Left lung (tissue), 10 donors: ENCODE measurements around the gene RBMX2. TPM values are rescaled to one million over a fixed set of nuclear protein-coding genes. Genes with fewer than 3 reads are reported as not detected.

Experiments
- ATAC-seq: fragments of 200-7000 bp; cut with Tn5 transposase; one replicate; pipeline ENCODE4 v1.9.1; 2020; ENCODE audit warnings: moderate library complexity
- DNase-seq, 4 donors: peaks; one replicate each; pipeline ENCODE4 v3.0.0-alpha.2; 2013 to 2020
- H3K27ac ChIP-seq, 2 donors: fragments of 200-600 bp; sonication (generic) in 1 of 2; one replicate each; pipeline versions ENCODE4 v1.5.0 to v1.8.0; 2020 to 2021
- H3K27me3 ChIP-seq, 2 donors: fragments of 200-600 bp; sonication (generic) in 1 of 2; one replicate each; pipeline versions ENCODE4 v1.5.0 to v1.8.0; 2020 to 2021
- H3K36me3 ChIP-seq, 2 donors: fragments of 200-600 bp; sonication (generic) in 1 of 2; one replicate each; pipeline versions ENCODE4 v1.5.0 to v1.8.0; 2020 to 2021
- H3K4me1 ChIP-seq, 2 donors: fragments of 200-600 bp; one replicate each; pipeline ENCODE4 v1.8.0; 2021
- H3K4me3 ChIP-seq, 2 donors: fragments of 200-600 bp; sonication (generic) in 1 of 2; one replicate each; pipeline versions ENCODE4 v1.5.0 to v1.8.0; 2020 to 2021; ENCODE audit warnings: mild to moderate bottlenecking in 1 of 2
- H3K9me3 ChIP-seq, 2 donors: fragments of 200-600 bp; sonication (generic) in 1 of 2; one replicate each; pipeline versions ENCODE4 v1.5.0 to v1.8.0; 2020 to 2021
- CTCF ChIP-seq, 2 donors: fragments of 200-600 bp; sonication (generic) in 1 of 2; IDR thresholded peaks; one replicate each; pipeline versions ENCODE4 v1.5.0 to v1.8.0; 2021; ENCODE audit warnings: antibody characterized with exemption in 2 of 2
- intact Hi-C, 2 donors: fragments of 100-400 bp; cut with DNase I; formaldehyde crosslinking; loops; one replicate each; pipeline versions ENCODE4 v1.11.2 to v1.14.2; 2022
- polyA plus RNA-seq, 6 donors: library from polyadenylated mRNA; unstranded; fragments of 120-200 nt; gene quantifications; one replicate each; pipeline ENCODE4 v1.2.1, GENCODE V29; 2013; ENCODE audit not compliant: insufficient read length in 6 of 6
- total RNA-seq, 2 donors: library from RNA; stranded (reverse); fragmentation: NEBNext Ultra II Directional; extraction: Animal tissue kit (Norgen Biotek cat#: 25700); gene quantifications; one replicate each; pipeline ENCODE4 v1.2.1, GENCODE V29; 2021
- donor health status: DM: no; HTN: yes; CAD: no.
- donor health status: DM: no; HTN: no; CAD: no.

Gene RBMX2
- total and polyA plus RNA-seq, 8 donors: 13.6 to 39.1 (median 34.8) TPM

DNA sequence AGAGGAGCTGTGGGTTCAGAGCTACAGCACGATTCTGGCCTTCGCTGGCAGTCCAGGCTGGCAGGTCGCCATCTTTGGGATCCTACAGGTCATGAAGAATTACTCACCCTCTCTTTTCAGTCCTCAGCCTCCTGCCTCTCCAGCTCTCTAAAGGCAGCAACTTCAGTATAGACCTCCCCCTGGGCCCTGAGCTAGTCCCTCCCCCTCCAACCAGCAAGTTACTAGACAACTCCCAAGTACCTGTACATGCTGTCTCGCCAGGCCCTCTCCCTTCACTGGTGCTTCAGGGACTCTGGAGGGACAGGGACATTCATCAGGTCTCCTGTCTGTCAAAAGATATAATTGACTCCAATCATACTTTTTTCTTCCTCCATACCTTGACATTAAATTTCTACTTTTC, 16.3 kb upstream of the RBMX2 start, which contains the start of gene GPR119:
Gene GPR119, minus strand, starts transcription at position 155 of the 400 bp plus-strand sequence. CDS start 227 bp downstream, outside the sequence.
- no peak for ATAC-seq
- H3K4me3 ChIP-seq: no peak within 1 kb of the TSS
- intact Hi-C loops: no loop called here

DNA sequence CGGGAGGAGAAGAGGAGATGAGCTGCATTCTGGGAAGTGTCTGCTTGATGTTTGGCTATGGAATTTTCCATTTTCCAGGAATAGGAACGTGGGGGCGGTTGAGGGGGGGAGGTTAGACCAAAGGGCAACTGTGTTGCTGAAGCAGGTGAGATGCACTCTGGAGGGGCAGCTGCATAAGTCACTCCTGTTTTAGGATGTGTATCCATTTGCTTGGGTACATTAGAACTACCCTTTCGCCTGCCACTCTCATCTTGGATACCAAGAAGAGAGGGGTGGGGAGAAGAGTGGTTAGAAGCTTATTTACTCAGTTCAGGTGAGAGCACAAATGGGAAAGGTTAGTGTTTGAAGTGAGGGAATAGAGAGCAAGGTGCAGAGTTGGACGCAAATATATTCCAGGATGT, 15.4 kb upstream of the RBMX2 start:
- Histone ChIP-seq H3K27ac (no peak overlapping the region), H3K36me3 (no peaks in the 10 kb centered on the region), H3K4me3 (no peak overlapping the region), H3K4me1 (no peaks in the 10 kb centered on the region), H3K9me3 (no peaks in the 10 kb centered on the region), H3K27me3 (no peaks in the 10 kb centered on the region)
- TF ChIP-seq CTCF (IDR thresholded peaks at IDR 0.05): no peak
- ATAC-seq: no peak
- DNase-seq: no peak
- intact Hi-C loops: no loop called here

More for the DNA sequence above, 16.3 kb upstream of the RBMX2 start, which contains the start of gene GPR119:
- DNase-seq: no peak
- Histone ChIP-seq H3K9me3 (no peaks in the 10 kb centered on the region), H3K36me3 (no peaks in the 10 kb centered on the region), H3K27me3 (no peaks in the 10 kb centered on the region), H3K4me1 (no peaks in the 10 kb centered on the region), H3K27ac (no peak within 1 kb of the TSS)
- no peak for TF ChIP-seq CTCF (IDR thresholded peaks at IDR 0.05)

DNA sequence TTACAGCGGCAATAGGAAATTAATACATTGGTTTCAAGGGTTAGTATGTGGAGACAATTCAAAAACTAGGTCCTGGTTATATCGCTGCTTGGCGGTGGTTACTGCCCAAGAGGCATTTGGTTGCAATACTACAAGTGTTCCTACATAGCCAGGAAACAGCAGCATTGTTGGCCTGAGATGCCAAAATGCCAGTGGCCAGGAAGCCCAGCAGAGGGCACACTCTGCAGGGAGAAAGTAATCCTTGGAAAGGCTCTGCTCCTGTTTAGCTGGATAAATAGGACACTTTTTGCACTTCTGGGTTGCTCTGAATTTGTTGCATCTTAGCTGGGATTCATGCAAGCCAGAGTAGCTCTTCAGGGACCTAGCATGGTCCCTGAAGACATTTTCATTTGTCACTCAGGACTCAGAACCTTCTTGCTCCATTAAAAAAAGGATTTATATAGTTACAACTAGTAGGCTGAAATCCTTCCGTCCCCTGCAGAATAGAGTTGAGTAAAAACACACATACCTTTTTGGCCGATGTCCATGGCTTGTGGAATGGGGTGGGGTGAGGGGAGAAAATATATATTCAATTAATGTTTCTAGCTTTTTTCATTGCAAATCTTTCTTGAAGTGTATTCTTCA, 8.2 kb upstream of the RBMX2 start:
- H3K36me3 ChIP-seq: no peaks in the 10 kb centered on the region
- TF ChIP-seq CTCF (IDR thresholded peaks at IDR 0.05): peak; percentile 42 to 57
- H3K4me1 ChIP-seq: no peaks in the 10 kb centered on the region
- H3K9me3 ChIP-seq: no peaks in the 10 kb centered on the region
- no peak overlapping the region for H3K4me3 ChIP-seq
- intact Hi-C loops: no loop called here
- DNase-seq (peak in 3 of 4 donors; percentile 14 to 38 (median 31)), ATAC-seq (peak; percentile 75)
- H3K27ac ChIP-seq: no peak overlapping the region
- peaks cover 3 to 6% of the 10 kb centered on the region in 2 donors for H3K27me3 ChIP-seq

DNA sequence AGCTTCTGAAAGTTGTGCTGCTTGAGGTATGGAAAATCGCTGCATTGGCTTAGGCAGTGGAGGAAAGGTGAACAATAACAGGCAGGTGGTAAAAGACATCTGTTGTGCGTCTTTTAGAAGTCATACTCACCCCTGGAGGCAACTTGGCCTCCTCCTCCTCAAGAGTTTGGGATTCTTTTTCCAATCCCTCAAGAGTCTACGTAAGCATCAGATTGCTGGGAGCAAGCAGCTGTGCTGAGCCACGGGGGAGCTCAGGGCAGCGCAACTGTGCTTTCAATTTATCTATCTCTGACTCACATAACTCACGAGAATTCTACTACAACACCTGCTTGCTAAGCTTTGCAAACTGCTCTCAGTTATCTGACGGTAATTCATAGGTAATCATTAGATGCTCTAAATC, 6.4 kb upstream of the RBMX2 start:
- Histone ChIP-seq H3K36me3 (no peaks in the 10 kb centered on the region), H3K4me1 (no peaks in the 10 kb centered on the region), H3K27me3 (peaks cover 3 to 6% of the 10 kb centered on the region in 2 donors), H3K27ac (no peak overlapping the region), H3K9me3 (no peaks in the 10 kb centered on the region), H3K4me3 (no peak overlapping the region)
- no peak for TF ChIP-seq CTCF (IDR thresholded peaks at IDR 0.05)
- ATAC-seq (no peak), DNase-seq (no peak)
- intact Hi-C loops: no loop called here

- Histone ChIP-seq H3K9me3 (no peaks in the 10 kb centered on the region), H3K27me3 (peaks cover 0 to 3% of the 10 kb centered on the region in 2 donors), H3K36me3 (peaks cover 0 to 14% of the 10 kb centered on the region in 2 donors), H3K4me1 (no peaks in the 10 kb centered on the region), H3K27ac (peak overlapping the region; percentile 42 to 65), H3K4me3 (peak overlapping the region; percentile 41 to 53)
- DNase-seq (no peak), ATAC-seq (no peak)
- TF ChIP-seq CTCF (IDR thresholded peaks at IDR 0.05): no peak
- intact Hi-C loops: no loop called here
Observed at GRCh38 chrX:130402208-130402684, 459 bp downstream of the RBMX2 start.
